ENCODE results near the gene RHBDF1.

GRCh38 chr16:106623-107324, 34.3 kb upstream of the RHBDF1 start:
- TF ChIP-seq CTCF (IDR thresholded peaks at IDR 0.05; ENCODE audit: insufficient read depth, low read length), result peak; percentile 82
- no peak for TF ChIP-seq REST (IDR thresholded peaks at IDR 0.05; ENCODE audit: insufficient replicate concordance, low read depth)
- no peak for TF ChIP-seq POLR2AphosphoS5 (IDR thresholded peaks at IDR 0.05; ENCODE audit: low read depth)
